Measurements from ENCODE around the gene CA5B. TPM values are rescaled to one million over a fixed set of nuclear protein-coding genes. Genes with fewer than 3 reads are reported as not detected.

The CA5B gene
- total RNA-seq, 1 donor from 2014 or later, result 11.2 TPM

GRCh38 chrX:15747626-15748173 is 9.6 kb downstream of the CA5B start:
- H3K9me3 ChIP-seq, result no peaks in the 10 kb centered on the region
- DNase-seq, result no peak
- TF ChIP-seq CTCF (IDR thresholded peaks at IDR 0.05), result no peak
- H3K4me1 ChIP-seq, result peaks cover 17% of the 10 kb centered on the region
- H3K27ac ChIP-seq, result no peak overlapping the region
- no peaks in the 10 kb centered on the region for H3K36me3 ChIP-seq
- intact Hi-C loops (cut with DNase I), result no loop called here
- no peak overlapping the region for H3K4me3 ChIP-seq
- no peaks in the 10 kb centered on the region for H3K27me3 ChIP-seq
- no peak for ATAC-seq

GRCh38 chrX:15748841-15749240 is 10.8 kb downstream of the CA5B start:
- intact Hi-C loops (cut with DNase I), result no loop called here
- H3K4me3 ChIP-seq, result no peak overlapping the region
- H3K9me3 ChIP-seq, result no peaks in the 10 kb centered on the region
- H3K27ac ChIP-seq, result no peak overlapping the region
- no peaks in the 10 kb centered on the region for H3K36me3 ChIP-seq
- ATAC-seq, result no peak
- no peaks in the 10 kb centered on the region for H3K27me3 ChIP-seq
- peaks cover 17% of the 10 kb centered on the region for H3K4me1 ChIP-seq
- TF ChIP-seq CTCF (IDR thresholded peaks at IDR 0.05), result no peak
- no peak for DNase-seq

GRCh38 chrX:15749642-15750610 is 11.9 kb downstream of the CA5B start:
- Histone ChIP-seq H3K36me3 (no peaks in the 10 kb centered on the region), H3K27ac (peak overlapping the region; percentile 83), H3K4me1 (peaks cover 17% of the 10 kb centered on the region), H3K27me3 (no peaks in the 10 kb centered on the region), H3K9me3 (no peaks in the 10 kb centered on the region), H3K4me3 (no peak overlapping the region)
- no peak for DNase-seq
- intact Hi-C loops (cut with DNase I), result no loop called here
- no peak for TF ChIP-seq CTCF (IDR thresholded peaks at IDR 0.05)
- peak; percentile 74 for ATAC-seq

- no peak for TF ChIP-seq CTCF (IDR thresholded peaks at IDR 0.05)
- intact Hi-C loops (cut with DNase I), result no loop called here
- Histone ChIP-seq H3K27ac (peak overlapping the region; percentile 83), H3K4me3 (no peak overlapping the region), H3K4me1 (peaks cover 17% of the 10 kb centered on the region), H3K36me3 (no peaks in the 10 kb centered on the region), H3K9me3 (no peaks in the 10 kb centered on the region), H3K27me3 (no peaks in the 10 kb centered on the region)
- DNase-seq (no peak), ATAC-seq (no peak)
These were observed 12.6 kb downstream of the CA5B start for GRCh38 chrX:15750611-15751154.

- peak overlapping the region; percentile 83 for H3K27ac ChIP-seq
- intact Hi-C loops (cut with DNase I), result no loop called here
These were observed 13.2 kb downstream of the CA5B start for GRCh38 chrX:15751155-15751819.

More at GRCh38 chrX:15751155-15751819, 13.2 kb downstream of the CA5B start:
- Histone ChIP-seq H3K27me3 (no peaks in the 10 kb centered on the region), H3K4me1 (peaks cover 17% of the 10 kb centered on the region), H3K9me3 (no peaks in the 10 kb centered on the region), H3K4me3 (no peak overlapping the region), H3K36me3 (no peaks in the 10 kb centered on the region)
- TF ChIP-seq CTCF (IDR thresholded peaks at IDR 0.05), result no peak
- DNase-seq (no peak), ATAC-seq (peak; percentile 55)

Data from upper lobe of right lung (tissue), 1 donor.